GM20431 (cell line): ENCODE measurements around the gene MTCL3.

Experiments used
- in situ Hi-C: fragments of 300-500 bp; cut with MseI, MboI; formaldehyde crosslinking; loops from one replicate; pipeline ENCODE4 v1.15.0; 2020; ENCODE audit warnings: low sequenced_read_pairs; ENCODE audit not compliant: unreplicated experiment

Gene MTCL3

DNA sequence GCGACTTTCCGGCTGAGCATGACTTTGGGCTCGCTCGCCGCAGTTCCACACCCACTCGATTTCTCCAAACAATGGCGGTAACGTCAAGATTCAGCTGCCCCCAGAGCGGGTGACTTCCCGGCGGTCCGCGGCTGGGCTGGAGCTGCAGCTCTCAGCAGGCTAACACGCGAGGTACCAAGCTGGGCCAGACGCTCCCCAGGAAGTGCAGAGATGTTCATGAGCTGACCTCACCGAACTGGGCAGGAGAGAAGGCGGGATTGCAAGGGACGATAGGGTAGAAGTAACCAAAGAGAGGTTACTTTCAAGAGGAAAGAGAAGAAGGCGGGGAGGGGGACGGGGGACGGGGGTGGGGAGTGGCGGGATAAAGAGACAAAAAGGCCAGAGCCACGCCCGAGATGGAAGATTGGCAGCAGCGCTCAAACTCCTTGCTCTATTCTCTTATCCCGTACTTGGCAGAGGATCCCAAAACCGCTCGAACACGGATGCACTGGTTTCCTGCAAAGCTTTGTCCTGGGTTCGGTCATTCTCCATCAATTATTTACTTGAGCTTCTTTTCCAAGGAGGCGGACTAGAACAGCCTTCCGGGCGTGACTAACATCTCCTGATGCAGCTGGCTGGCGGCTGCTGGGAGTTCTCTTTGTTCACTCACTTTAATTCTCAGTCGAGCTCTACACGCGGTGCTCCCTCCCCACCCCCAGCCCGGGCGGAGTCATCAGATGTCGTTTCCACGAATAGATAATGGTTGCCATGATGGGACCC is at the start of gene MTCL3:
MTCL3 (minus strand) TSS at position 626 of the 759 bp plus-strand sequence.
- in situ Hi-C loops = no loop called here

DNA sequence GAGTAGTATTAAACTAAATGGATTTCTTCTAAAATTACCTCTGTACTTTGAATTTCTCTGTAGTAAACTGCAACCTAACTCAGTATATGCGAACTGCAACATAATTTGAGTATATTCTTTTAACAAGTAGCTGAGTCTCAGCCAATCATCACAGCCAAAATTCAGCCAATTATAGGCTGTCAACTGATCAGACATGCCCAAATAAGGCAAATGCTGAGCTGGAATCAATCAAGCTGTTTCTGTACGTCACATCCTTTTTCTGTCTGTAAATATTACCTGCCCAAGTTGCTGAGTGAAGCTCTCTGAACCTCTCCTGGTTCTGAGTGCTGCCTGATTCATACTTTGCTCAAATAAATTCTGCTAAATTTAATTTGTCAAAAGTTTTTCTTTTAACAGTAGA is 48.3 kb upstream of the MTCL3 start:
- in situ Hi-C loops = no loop called here

DNA sequence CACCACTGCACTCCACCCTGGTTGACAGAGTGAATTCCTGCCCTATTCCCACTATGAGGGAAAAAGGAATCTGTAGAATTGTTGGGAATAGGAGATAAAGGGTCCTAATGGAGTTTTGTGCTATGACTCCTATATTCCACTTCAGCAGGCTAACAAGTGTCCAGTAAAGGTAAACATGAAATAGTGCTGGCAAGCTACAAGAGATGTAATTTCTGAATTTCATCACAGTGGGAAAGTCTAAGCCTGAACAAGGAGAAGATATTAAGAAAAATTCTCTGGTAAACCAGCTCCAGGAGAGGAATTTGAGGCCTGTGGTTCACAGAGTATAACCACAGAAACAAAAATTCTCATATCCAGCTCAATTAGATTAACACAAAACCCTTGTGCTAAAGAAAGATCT is 47.5 kb upstream of the MTCL3 start:
- in situ Hi-C loops = no loop called here

DNA sequence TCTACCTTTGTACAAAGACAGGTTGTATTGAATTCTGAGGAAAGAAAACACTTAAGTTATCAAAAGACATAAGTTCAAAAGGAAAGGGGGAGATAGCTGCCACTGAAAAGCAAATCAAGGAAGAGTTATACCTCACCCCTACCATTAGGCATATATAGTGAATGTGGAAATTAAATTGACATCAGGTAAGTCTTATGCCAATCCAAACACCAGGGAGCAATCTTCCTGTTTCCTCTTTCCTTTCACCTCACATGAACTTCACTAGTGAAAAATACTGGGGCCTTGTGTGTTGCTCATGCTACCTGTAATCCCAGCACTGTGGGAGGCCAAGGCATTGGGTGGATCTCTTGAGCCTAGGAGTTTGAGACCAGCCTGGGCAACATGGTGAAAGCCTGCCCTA is 47.0 kb upstream of the MTCL3 start:
- in situ Hi-C loops = no loop called here

DNA sequence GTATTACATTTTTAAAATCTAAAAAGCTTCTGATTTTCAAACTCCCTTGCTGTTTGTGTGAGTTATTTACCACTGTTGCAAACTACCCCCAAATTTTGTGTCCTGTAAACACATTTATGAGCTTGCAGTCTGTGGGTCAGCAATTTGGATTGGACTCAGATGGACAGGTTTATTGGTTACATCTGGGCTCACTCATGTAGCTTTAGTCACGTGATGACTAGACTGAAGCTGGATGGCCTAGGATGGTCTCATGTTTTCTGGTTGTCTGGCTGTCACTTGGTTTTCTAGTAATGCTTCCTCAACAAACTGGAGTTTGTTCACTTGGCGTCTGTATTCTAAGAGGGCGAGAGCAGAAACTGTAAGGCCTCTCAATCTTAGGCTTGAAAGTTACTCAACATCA is 45.6 kb upstream of the MTCL3 start:
- in situ Hi-C loops = no loop called here

DNA sequence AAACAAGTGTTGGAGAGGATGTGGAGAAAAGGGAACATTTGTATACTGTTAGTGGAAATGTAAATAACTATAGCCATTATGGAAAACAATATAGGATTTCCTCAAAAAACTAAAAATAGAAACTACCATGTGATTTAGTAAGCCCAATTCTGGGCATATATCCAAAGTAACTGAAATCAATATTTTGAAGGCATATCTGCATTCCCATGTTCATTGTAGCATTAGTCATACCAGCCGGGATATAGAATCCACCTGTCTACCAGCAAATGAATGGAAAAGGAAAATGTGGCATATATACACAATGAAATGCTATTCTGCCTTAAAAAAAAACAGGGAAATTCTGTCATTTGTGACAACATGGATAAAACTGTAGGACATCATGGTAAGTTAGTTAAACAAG is 42.5 kb upstream of the MTCL3 start:
- in situ Hi-C loops = no loop called here

DNA sequence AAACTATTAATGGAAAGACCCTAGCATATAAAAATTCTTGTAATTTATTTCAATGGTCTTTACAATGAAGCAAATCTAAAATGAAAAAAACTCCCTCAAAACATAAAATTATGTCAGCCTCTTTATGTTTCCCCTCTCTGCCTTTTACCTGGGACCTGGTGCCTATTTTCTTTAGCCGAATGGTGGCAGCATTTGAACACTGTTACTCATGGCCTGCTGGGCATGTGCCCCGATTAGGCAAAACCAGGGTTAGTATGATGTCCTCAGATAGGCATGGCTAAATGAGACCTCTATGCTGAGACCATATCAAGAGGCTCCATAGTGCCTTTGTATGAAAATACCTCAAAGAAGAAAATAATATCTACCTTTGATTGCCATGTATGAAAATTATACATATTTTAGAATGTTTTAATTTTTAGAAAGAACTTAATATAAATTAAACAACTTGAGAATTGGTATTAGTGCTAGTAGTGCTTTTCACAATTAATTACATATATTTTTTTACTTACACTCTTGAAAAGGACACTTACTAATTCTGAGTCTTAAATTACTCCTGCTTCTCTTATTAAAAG is 35.4 kb upstream of the MTCL3 start:
- in situ Hi-C loops = no loop called here

DNA sequence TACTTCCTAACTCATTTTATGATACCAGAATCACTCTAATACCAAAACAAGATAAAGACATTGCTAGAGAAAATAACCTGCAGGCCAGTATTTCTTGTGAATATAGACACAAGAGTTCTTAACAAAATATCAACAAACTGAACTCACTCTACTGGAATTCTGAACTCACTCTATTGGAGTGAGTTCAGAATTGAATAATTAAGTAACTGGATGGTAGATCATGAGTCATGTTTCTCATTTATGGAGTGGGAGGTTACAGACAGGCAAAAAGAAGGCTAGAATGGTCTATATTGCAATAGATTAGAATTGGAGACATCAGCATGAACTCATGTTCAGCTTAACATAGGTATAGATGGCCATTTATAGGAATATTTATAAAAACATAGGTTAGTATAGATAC is 31.3 kb upstream of the MTCL3 start:
- in situ Hi-C loops = no loop called here

DNA sequence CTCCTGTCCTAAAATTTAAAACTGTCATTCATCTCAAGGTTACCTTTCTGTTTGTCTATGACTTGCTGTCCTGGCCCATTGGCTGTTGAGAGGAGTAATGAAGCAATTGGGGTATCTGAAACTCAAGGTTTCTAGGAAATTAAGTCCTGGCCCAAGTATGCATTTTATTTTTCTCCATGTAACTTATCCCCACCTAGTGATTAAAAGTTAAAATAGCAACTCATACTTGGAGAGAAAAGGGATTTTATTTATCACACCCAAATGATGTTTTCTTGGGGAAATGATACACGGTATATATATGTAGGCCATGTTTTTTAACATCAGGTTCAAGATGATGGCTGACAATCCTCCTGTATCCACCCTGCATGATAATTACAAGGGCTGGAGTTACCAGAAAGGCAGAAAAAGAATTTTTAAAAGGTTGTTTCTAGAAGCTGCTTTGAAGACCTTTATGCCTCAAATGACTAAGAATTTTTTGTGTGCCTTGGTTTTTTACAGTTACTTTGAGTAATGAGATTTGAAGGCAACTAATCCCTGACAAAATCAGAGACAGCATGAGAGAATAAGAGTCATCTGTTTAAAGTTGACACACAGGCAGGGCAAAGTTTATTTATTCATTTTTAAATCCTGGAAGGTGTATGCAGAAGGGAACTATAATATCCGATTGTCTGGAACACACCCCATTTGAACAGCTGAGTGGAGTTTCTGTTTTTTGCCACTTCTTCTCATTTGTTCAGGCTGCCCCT is 28.9 kb upstream of the MTCL3 start:
- in situ Hi-C loops = no loop called here

DNA sequence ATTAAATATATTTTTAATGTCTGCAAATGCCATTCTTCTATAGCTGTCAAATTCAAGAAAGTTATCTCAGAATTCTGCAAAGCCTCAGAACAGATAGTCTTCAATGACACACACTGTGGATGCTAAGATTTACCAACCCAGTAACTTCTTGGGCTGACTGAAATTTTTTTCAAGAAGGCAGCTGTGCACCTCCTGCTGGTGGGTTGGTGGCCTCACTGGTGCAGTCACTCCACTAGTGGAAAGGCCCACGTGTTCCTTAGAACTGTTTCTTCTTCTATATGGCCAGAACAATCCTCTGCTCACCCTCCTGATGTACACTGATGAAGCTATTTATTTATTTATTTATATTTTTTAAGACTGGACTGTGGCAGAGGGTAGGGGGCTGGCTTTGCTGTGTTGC is 28.1 kb upstream of the MTCL3 start:
- in situ Hi-C loops = no loop called here

DNA sequence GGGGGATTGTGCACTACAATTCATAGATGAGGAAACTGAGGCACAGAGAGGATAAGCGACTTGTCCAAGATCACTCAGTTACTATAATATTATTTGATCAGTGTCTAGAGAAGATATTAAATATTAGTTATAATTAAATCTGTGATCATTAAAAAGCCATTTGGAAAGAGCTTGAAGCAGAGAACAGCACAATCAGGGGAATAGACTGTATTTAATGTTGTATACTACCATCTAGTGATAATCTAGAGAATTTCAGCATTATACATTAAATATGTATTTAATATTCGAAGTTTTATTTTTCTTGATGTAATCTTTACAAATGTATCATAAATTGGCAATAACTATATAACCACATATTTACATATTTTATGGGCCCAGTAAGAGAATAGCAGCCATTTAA is 20.1 kb upstream of the MTCL3 start:
- in situ Hi-C loops = loop anchor here (10.0 kb wide), 1 partner anchor 54 kb away; no protein-coding TSS in a partner anchor

DNA sequence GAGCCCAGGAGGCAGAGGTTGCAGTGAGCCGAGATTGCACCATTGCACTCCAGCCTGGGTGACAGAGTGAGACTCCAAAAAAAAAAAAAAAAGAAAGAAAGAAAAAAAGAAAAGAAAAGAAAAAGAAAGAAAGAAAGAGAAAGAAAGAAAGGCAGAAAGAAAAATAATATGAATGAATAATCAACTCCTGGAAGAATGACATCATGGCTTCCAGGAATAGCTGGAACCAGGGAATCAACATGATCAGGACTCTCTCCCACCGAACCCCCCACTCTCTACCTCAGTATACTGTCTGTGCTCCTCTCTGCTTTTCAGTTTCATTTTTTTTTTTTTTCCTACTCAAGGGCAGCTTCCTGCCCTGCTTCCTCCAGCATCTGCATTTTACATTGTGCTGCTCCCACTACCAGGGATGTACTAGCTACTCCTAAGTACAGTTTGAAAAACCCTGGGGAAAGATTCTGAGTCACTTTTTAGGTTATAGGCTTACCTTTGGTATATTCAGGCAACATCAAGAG is 19.7 kb upstream of the MTCL3 start:
- in situ Hi-C loops = loop anchor here (10.0 kb wide), 1 partner anchor 54 kb away; no protein-coding TSS in a partner anchor

DNA sequence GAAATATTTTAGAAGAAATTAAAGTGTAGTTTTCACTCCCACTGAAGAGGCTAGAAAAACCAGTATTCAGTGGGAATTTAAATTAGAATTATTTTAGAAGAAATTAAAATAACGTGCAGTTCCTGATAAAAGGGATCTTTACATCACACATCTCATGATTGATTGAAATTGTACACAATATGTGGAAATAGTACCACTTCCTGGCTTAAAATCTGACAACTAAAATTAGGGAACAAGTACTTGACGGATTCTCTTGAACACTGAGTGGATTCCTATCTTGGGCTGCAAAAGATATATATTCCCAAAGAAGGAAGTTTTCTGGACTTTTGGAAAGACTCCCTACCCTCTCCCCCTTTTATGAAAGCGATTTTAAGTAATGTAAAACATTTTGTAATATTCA is 14.6 kb upstream of the MTCL3 start:
- in situ Hi-C loops = loop anchor here (10.0 kb wide), 1 partner anchor 49 kb away; no protein-coding TSS in a partner anchor

DNA sequence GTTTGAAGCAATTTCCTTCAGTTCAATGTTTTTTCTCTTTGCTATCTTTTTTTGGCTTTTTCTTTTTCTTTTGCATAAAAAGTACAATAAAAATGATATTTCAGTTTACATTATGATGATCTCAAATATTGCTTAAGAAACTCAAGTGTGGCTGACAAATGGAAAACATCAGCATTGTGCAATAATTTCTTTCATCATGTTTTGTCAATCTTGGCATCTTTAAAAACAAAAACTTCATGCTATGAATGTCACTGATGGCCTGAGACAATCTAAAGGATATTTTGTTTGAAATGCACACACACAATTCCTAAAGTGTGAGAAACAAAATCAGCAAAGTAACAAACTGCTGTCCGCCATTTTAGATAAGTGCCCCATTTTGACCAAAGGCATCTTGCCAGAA is 13.9 kb upstream of the MTCL3 start:
- in situ Hi-C loops = loop anchor here (10.0 kb wide), 1 partner anchor 48 kb away; no protein-coding TSS in a partner anchor

DNA sequence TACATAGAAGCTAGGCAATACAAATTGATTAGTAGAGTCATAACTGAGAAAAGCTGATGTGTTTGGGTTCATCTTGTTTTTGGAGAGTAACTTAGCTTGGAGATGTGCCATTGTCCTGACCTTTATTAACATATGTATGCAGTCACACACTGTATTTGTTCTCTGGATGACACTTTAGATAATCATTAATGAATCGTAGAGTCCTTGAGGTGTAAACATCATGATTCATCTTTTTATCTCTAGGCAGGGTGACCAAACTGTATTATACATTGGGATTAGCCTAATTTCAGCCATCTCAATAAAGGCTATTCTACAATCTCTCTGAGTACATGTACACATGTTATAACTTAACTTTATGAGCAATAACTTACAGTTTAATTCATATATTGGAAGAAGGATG is 3.6 kb upstream of the MTCL3 start:
- in situ Hi-C loops = no loop called here

DNA sequence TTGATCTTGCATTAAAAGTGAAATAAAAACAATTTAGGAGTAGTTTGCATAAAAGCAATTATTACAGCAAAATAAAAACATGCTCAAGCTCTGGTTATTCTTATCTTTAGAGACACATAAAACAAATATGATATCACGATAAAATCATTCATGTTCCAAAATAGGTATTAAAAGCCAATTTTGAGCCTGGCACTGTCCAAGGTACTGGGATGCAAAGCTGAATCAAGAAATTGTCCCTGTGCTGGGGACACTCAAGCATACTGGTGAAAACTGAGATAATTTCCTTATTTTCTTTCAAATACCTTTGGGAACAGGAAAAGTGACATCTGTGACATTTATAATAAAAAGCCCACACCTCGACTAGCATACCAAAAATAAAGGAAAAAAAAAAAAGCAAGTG is 931 bp upstream of the MTCL3 start:
- in situ Hi-C loops = no loop called here

DNA sequence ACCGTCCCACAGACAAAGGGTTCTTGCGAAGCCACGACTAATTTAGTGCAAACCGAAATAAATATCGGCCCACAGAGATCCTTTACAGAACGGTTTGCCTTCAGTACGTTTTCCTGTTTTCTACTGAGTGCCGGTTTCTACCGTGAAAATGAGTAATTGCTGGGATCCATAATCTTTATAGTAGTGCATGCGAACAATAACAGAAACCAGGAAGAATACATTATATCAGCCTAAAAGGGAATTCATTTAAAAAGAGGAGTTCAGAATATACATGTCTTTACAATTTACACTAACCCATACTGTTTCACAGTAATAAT is 292 bp upstream of the MTCL3 start:
- in situ Hi-C loops = no loop called here

DNA sequence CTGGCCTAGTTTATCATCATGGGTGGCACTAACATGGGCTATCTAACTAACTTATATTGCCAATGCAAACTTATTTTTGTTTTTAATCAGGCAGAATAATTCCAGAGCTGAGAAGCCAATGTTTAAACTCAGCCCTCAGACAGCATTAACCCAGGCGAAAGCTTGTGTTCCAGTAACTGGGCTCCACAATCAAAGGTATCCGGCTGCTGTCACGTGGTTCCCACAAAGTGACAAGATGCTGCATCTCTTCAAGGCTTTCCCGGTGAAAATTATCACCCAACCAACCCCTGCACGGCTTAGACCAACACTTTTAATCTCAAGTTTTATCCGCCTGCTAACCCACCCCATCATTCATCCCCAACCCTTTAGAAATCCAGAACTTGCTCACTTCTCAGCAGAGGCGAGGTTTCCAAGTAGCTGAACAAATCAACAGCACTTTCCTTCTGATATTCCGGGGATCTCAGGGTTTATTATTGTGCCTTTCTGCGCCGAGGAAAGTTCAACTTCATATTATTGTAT is 885 bp downstream of the MTCL3 start:
- in situ Hi-C loops = no loop called here

DNA sequence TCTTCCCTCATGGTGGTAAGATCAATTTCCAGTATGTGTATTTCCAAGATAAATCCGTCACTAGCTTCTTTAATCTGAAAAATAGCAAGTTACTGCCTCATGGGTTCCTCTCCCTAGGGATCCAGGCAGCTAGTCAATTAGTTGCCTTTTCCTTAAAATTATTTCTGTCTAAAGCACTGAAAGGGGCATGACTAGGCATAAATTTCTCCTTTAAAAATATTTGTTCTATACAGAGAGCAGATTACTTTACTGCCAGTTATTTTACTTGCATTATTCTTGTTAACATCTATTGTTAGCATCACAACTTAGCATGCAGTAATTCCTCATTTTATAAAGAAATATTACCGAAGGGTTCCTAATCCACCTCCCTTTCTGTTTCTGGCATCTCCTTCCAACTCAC is 1.4 kb downstream of the MTCL3 start:
- in situ Hi-C loops = no loop called here

DNA sequence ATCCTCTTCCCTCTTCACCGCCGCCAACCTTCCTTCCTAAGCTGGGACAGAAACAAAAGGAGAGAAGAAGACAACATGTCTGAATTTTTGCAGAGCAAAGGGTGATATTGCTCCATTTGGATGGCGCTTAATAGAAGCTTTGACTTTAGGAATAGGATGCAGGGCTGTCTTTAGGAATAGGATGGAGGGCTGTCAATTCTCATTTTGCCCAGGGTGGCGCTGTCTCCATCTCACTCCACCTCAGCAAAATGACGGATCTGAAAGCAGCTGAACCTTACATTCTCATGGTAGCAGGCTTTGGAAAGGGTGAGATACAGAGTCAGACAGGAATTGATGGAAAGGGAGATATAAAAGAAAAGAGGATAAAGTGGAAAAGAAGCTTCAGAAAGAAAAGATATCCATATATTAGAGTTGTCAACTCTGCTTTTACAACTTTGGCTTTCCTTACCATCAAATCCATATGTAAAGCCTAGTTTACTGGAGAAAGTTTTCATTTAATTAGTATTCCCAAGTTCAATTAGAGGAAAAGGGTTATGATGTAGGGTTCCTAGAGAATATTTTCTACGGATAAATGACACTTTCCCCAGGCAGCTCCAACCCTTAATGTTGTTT is 2.4 kb downstream of the MTCL3 start:
- in situ Hi-C loops = no loop called here
